IPS-18c (cell line): ENCODE data around the gene KRT85.

ENCODE experiments used
- H3K4me3 ChIP-seq: 2 replicates; pipeline ENCODE4 v1.7.0; 2013; ENCODE audit warnings: low read depth, mild to moderate bottlenecking, low read length, moderate library complexity; ENCODE audit not compliant: insufficient read depth
- H3K9me3 ChIP-seq: one replicate; pipeline ENCODE4 v1.6.1; 2013; ENCODE audit warnings: mild to moderate bottlenecking, low read length, moderate library complexity; ENCODE audit not compliant: control insufficient read depth, insufficient read depth

Gene KRT85

DNA sequence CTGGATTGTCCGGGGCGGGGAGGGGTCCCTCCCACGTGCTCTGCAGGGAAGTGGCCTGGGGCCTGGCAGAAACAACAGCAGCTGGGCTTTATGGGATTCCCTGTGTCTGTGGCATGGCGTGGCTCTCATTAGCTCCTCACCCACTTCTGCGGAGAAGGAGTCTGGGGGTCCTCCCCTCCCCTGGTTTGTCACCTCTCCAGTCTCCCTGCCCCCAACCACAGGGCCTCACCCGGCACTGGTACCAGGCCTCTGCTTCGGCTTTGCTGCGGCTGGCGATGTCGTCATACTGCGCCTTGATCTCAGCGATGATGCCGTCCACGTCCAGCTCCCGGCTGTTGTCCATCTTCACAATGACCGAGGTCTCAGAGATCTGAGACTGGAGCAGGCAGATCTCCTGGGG is 32.5 kb upstream of the KRT85 start:
- H3K4me3 ChIP-seq = no peak overlapping the region

GRCh38 chr12:52398176-52398575 is 30.9 kb upstream of the KRT85 start:
- H3K4me3 ChIP-seq = no peak overlapping the region
- H3K9me3 ChIP-seq = no peaks in the 10 kb centered on the region

More for the DNA sequence above, 32.5 kb upstream of the KRT85 start:
- no peaks in the 10 kb centered on the region for H3K9me3 ChIP-seq

DNA sequence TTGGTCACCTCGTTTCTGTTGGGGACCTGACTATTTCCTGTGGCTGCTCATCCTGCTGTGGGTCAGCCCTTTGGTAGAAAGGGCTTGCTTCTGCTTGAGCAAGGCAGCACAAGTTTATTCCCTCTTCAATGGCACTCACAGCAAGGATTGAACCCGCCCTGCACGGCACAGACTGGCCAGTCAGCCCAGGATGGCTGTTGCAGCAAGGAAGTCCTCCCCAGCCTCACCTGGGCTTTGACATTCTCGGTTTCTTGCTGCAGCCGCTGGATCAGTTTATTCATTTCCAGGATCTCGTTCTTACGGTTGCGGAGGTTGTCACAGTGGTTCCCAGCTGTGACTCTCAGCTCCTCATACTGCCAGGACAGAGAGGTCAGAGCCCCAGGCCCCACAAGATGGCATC is 29.4 kb upstream of the KRT85 start:
- no peaks in the 10 kb centered on the region for H3K9me3 ChIP-seq
- no peak overlapping the region for H3K4me3 ChIP-seq

DNA sequence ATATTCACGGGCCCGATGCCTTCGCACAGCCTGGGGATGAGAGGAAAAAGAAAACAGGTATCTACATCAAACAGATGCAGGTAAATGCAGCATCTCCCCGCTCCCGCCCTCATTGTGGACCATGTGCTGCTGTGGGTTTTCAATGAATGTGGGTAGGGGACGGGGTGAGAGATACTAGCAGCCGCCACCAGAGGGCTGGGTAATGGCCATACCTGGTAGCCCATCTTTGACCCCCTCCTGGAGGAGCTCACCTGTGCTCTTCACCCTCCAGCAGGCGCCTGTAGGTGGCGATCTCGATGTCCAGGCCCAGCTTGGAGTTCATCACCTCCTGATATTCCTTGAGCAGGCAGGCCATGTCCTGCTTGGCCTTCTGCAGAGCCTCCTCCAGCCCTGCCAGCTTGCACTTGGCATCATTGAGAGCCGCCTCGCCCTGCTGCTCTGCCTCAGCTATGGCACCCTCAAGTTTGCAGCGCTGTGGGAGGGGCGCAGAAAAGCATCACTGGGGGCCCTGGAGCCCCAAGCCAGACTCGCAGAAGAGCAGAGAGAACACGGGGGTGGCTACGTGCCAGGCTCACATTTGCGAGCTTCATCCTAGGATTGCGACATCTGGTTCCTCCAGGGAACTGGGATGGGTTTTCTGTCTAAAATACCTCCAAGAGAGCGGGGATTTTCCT is 28.6 kb upstream of the KRT85 start:
- Histone ChIP-seq H3K9me3 (no peaks in the 10 kb centered on the region), H3K4me3 (no peak overlapping the region)

DNA sequence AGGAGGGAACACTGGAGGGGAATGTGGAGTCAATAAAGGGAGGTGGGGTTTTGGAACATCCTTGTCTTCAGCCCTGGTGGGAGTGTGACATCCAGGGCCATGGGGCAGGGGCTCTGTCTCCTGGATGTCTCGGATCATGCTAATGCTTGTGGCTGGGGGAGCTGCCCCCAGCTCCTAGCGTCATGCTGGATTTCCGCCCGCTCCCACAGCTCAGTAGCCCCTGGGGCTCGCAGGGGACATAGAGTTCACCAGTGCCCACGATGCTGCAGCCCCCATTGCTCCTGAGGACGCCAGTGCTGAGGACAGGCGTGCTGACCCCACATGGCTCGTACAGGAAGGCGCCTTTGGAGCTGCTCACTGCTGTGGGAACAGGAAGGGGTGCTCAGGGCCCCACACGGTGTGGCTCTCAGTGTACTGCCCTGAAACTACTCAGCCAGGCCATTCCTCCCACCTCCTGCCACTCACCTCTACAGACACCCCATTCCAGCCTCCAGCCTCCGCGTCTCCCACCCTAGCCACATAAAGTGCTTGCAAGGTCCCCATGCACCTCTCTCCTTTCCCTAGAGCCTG is 27.6 kb upstream of the KRT85 start:
- Histone ChIP-seq H3K9me3 (no peaks in the 10 kb centered on the region), H3K4me3 (no peak overlapping the region)

DNA sequence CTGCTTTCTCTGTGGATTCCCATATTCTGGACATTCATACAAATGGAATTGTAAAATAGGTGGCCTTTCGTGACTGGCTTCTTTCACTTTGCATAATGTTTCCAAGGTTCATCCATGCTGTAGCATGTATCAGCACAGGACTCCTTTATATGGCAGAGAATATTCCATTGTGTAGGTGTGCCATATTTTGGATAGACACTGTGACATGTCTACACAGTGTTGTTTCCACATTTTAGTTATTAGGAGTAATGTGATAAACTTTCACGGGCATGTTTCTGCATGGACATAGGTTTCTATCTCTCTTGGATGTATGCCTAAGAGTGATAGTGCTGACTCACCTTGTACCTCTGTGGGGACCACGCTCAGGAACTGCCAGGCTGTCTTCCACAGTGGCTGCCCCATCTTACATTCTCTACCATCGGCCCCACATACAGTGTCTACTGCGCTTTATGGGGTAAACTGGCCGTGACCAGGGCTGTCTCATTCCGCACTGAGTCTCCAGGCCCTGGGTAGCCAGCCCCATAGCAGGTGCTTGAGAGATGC is 25.3 kb upstream of the KRT85 start:
- no peak overlapping the region for H3K4me3 ChIP-seq

GRCh38 chr12:52391618-52392002 is 24.3 kb upstream of the KRT85 start:
- H3K4me3 ChIP-seq = no peak overlapping the region
- no peaks in the 10 kb centered on the region for H3K9me3 ChIP-seq

More for the DNA sequence above, 25.3 kb upstream of the KRT85 start:
- no peaks in the 10 kb centered on the region for H3K9me3 ChIP-seq

- Histone ChIP-seq H3K4me3 (no peak overlapping the region), H3K9me3 (no peaks in the 10 kb centered on the region)
Measured at GRCh38 chr12:52390739-52391617, 23.7 kb upstream of the KRT85 start.

DNA sequence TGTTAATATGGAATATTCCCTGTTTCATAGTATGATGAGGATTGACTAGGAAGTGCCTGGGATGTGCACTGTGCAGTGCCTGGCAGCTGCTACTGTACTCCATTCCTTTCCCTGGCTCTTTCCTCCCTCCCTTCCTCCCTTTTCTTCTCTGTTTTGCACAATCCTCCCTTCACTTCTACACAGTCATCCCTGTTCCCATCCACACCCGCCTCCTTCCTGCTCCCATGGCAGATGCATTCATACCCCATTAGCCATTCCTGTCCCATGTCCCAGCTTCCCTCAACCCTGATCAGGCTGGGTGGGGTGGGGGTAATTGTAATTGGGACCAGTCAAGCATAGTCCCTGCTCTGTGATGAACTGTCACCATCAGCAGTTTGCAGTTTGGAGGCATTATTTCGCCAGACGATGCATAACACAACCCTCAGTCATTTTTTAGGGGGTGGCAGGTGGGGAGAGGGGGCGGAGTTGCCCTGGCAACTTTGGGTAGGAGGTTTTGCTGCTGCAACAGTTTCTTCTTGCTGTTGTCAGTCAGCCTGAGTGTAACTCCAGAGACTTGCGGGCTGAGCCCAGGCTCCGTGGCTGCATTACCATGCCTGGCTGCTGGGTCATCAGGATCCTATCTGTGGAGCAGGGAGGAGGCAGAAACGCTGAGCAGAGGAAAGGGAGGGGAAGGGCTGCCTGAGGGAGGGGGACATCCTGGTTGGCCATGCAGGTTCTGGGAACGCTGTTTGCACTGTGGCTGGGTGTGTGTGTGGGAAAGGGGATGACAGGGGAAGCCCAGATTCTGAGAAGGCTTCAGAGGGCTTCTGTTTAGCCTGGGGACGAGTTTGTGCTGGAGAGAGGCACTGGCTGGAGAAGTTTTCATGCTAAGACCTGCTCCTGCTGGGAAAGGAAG is 22.3 kb upstream of the KRT85 start:
- no peak overlapping the region for H3K4me3 ChIP-seq
- no peaks in the 10 kb centered on the region for H3K9me3 ChIP-seq

- H3K4me3 ChIP-seq = no peak overlapping the region
- H3K9me3 ChIP-seq = no peaks in the 10 kb centered on the region
Measured at GRCh38 chr12:52387859-52388258, 20.6 kb upstream of the KRT85 start.

DNA sequence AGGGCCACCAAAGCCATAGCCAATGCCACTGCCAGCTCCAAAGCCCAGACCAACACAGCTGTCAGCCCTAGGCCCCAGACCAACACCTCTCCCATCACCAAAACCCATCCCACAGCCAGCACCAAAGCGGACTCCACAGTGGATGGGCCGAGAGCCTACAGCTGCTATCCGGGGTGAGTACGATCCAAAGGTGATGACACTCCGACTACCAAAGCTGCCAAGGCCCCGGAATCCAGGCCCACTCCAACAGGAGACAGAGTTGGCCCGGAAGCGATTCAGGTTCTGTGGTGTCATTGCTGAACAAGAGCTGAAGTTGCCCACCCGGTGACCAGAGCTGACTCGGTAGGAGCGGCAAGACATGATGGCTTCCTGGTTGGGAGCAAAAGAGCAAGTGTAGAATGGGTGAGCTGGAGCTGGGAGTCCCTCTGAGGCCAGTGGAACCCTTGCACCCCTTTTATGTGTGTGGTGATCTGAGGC is 18.0 kb upstream of the KRT85 start, which contains the start of gene KRT84:
Gene KRT84, minus strand, starts transcription at position 427 of the 477 bp plus-strand sequence. Its CDS starts 67 bp downstream, at position 360.
- H3K9me3 ChIP-seq = no peaks in the 10 kb centered on the region
- no peak within 1 kb of the TSS for H3K4me3 ChIP-seq

DNA sequence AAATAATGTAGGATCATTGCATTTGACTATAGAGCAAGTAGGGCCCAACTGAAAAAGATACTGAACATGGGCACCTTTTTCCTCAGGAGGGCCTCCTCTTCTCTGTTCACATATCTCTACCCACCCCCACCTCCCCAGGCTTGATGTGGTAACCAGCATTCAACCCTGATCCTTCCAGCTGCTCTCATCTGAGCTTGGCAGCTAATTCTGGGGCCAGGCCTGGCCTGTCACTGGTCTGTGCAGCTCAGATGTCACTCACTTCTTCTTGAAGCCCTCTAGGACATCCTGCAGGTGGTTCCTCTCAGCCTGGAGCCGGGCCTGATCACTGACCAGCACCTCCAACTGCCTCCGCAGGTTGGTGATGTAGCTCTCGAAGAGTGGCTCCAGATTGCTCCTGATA is 16.1 kb upstream of the KRT85 start:
- H3K9me3 ChIP-seq = no peaks in the 10 kb centered on the region
- H3K4me3 ChIP-seq = no peak overlapping the region

DNA sequence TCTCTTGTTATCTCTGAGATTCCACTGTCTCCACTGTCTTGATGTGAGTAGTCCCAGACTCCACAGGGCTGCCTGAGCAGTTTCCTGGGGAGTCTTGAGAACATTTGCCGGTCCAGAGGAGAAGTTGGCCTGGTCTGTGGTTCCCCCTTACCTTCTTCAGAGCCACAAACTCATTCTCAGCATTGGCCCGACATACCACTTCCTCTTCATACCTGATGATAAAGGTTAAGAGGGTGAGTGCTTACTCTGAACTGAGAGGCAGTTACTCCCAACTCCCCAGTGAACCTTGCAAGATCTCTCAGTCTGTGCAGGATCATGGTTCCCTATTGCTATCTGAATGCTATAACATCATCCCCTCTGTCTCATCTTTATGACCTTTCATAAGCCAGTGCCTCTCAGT is 15.6 kb upstream of the KRT85 start:
- no peaks in the 10 kb centered on the region for H3K9me3 ChIP-seq
- no peak overlapping the region for H3K4me3 ChIP-seq

GRCh38 chr12:52381206-52381605 is 13.9 kb upstream of the KRT85 start:
- Histone ChIP-seq H3K9me3 (no peaks in the 10 kb centered on the region), H3K4me3 (no peak overlapping the region)

GRCh38 chr12:52380271-52380694 is 13.0 kb upstream of the KRT85 start:
- Histone ChIP-seq H3K9me3 (no peaks in the 10 kb centered on the region), H3K4me3 (no peak overlapping the region)

- Histone ChIP-seq H3K9me3 (no peaks in the 10 kb centered on the region), H3K4me3 (no peak overlapping the region)
Measured at GRCh38 chr12:52379536-52379935, 12.3 kb upstream of the KRT85 start.

DNA sequence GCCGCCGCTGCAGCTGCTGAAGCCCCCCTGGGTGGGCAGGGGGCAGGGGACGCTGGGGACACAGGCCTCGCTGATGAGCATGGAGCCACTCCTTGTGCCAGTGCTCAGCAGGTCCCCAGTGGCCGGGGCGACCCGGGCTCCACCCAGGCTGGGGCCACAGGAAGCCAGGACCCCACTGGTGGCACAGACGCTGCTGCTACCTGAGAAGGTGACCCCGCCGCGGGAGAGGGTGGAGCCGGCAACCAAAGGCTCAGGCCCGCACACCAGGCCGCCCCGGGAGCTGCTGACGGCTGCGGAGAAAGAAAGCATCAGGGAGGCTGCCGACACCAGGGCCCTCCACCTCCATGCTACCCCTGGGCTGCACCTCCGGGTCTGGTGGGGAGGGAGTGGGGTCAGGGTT is 10.8 kb upstream of the KRT85 start:
- H3K9me3 ChIP-seq = no peaks in the 10 kb centered on the region

More for the DNA sequence above, 10.8 kb upstream of the KRT85 start:
- no peak overlapping the region for H3K4me3 ChIP-seq
